GM23338 (cell line): Measurements from ENCODE around the gene KLHL26. TPM values are rescaled to one million over a fixed set of nuclear protein-coding genes. Genes with fewer than 3 reads are reported as not detected.

Experiments
- ATAC-seq: fragments of 200-7000 bp; cut with Tn5 transposase; 3 replicates; pipeline ENCODE4 v1.9.1; 2020
- DNase-seq: peaks from one replicate; pipeline ENCODE4 v3.0.0-alpha.2; 2015; ENCODE audit warnings: low spot score
- H2AFZ ChIP-seq: fragments of 200-600 bp; sonication (generic); 2 replicates; pipeline ENCODE4 v1.8.0; 2016; ENCODE audit warnings: antibody characterized with exemption, mild to moderate bottlenecking, moderate library complexity
- H3F3A ChIP-seq: fragments of 200-600 bp; sonication (generic); replicated peaks from 2 replicates; pipeline ENCODE4 v1.8.0; 2017; ENCODE audit warnings: antibody characterized with exemption, mixed run types, low read depth
- H3K27ac ChIP-seq: fragments of 200-600 bp; sonication (generic); 2 replicates; pipeline ENCODE4 v1.6.1; 2016; ENCODE audit warnings: low read depth
- H3K27me3 ChIP-seq: fragments of 200-600 bp; sonication (generic); 2 replicates; pipeline ENCODE4 v1.8.0; 2016; ENCODE audit warnings: mild to moderate bottlenecking, mixed run types, moderate library complexity; ENCODE audit not compliant: insufficient read depth
- H3K36me3 ChIP-seq: fragments of 200-600 bp; sonication (generic); 2 replicates; pipeline ENCODE4 v1.8.0; 2016; ENCODE audit warnings: mild to moderate bottlenecking; ENCODE audit not compliant: insufficient read depth
- H3K4me1 ChIP-seq: fragments of 200-600 bp; sonication (generic); 2 replicates; pipeline ENCODE4 v1.8.0; 2016; ENCODE audit warnings: mild to moderate bottlenecking, moderate library complexity; ENCODE audit not compliant: insufficient read depth
- H3K4me2 ChIP-seq: fragments of 200-600 bp; sonication (generic); 2 replicates; pipeline ENCODE4 v1.7.1; 2017; ENCODE audit warnings: mixed run types
- H3K4me3 ChIP-seq: fragments of 200-600 bp; sonication (generic); 2 replicates; pipeline ENCODE4 v1.6.1; 2016; ENCODE audit warnings: mixed run types
- H3K79me2 ChIP-seq: fragments of 200-600 bp; sonication (generic); replicated peaks from 2 replicates; pipeline ENCODE4 v1.8.0; 2017; ENCODE audit warnings: mild to moderate bottlenecking; ENCODE audit not compliant: insufficient read depth
- H3K9me2 ChIP-seq: fragments of 200-600 bp; sonication (generic); 2 replicates; pipeline ENCODE4 v1.8.0; 2017; ENCODE audit not compliant: insufficient read depth
- H4K20me1 ChIP-seq: fragments of 200-600 bp; sonication (generic); replicated peaks from 2 replicates; pipeline ENCODE4 v1.8.0; 2017; ENCODE audit warnings: mild to moderate bottlenecking; ENCODE audit not compliant: insufficient read depth
- H3K27ac Mint-ChIP-seq: 2 replicates; pipeline ENCODE4 v1.8.0; 2020; ENCODE audit warnings: inconsistent platforms, mild to moderate bottlenecking, moderate library complexity, mixed read lengths
- H3K27me3 Mint-ChIP-seq: 3 replicates; pipeline ENCODE4 v1.8.0; 2022; ENCODE audit warnings: low read depth, mild to moderate bottlenecking, moderate library complexity, mixed read lengths, inconsistent platforms; ENCODE audit not compliant: insufficient read depth, poor library complexity
- H3K36me3 Mint-ChIP-seq: 3 replicates; pipeline ENCODE4 v1.8.0; 2021; ENCODE audit warnings: low read depth, mild to moderate bottlenecking, inconsistent platforms, moderate library complexity, mixed read lengths
- H3K4me1 Mint-ChIP-seq: 3 replicates; pipeline ENCODE4 v1.8.0; 2020; ENCODE audit warnings: mild to moderate bottlenecking, inconsistent platforms, mixed read lengths
- H3K4me3 Mint-ChIP-seq: 3 replicates; pipeline ENCODE4 v1.8.0; 2021; ENCODE audit warnings: moderate library complexity, mild to moderate bottlenecking, inconsistent platforms, mixed read lengths
- H3K9me3 Mint-ChIP-seq: 3 replicates; pipeline ENCODE4 v1.8.0; 2020; ENCODE audit warnings: moderate library complexity, mild to moderate bottlenecking, inconsistent platforms, mixed read lengths
- EZH2 ChIP-seq: fragments of 200-600 bp; sonication (generic); IDR thresholded peaks from one replicate; pipeline ENCODE4 v1.8.0; 2017; ENCODE audit warnings: antibody characterized with exemption, mild to moderate bottlenecking, low read depth; ENCODE audit not compliant: unreplicated experiment
- ZNF114 ChIP-seq: fragments of 250-450 bp; sonication (Bioruptor Pico); IDR thresholded peaks from 2 replicates; pipeline ENCODE4 v1.5.0; 2020; ENCODE audit warnings: mild to moderate bottlenecking, moderate library complexity
- polyA plus RNA-seq: library from polyadenylated mRNA; unstranded; fragments of >200 nt; fragmentation: Nextera tagmentation; extraction: Ambion mirVana; gene quantifications from 2 replicates; pipeline ENCODE4 v1.2.1, GENCODE V29; 2016
- total RNA-seq: library from RNA; depleted of rRNA; stranded (reverse); fragments of >200 nt; shearing (Covaris generic); gene quantifications from 2 replicates; pipeline ENCODE4 v1.2.3, GENCODE V29; 2014
- TF ChIP-seq, protein P1 (sequence below): IDR thresholded peaks from one replicate; pipeline ENCODE4 v1.6.1; 2018; ENCODE audit warnings: antibody characterized with exemption; ENCODE audit not compliant: unreplicated experiment
- TF ChIP-seq, protein P2 (sequence below), 2 experiments: fragments of 200-600 bp in 1 of 2; sonication (generic) in 1 of 2; conservative IDR thresholded peaks; 2 replicates each; pipeline versions ENCODE4 v1.5.1 to v1.6.1; 2016 to 2017; ENCODE audit warnings: antibody characterized with exemption in 2 of 2, low read depth in 2 of 2, mild to moderate bottlenecking in 2 of 2, moderate library complexity in 1 of 2

KLHL26 gene
- total and polyA plus RNA-seq, 2 experiments from 2014 or later: 3.6 to 11.2 TPM

DNA sequence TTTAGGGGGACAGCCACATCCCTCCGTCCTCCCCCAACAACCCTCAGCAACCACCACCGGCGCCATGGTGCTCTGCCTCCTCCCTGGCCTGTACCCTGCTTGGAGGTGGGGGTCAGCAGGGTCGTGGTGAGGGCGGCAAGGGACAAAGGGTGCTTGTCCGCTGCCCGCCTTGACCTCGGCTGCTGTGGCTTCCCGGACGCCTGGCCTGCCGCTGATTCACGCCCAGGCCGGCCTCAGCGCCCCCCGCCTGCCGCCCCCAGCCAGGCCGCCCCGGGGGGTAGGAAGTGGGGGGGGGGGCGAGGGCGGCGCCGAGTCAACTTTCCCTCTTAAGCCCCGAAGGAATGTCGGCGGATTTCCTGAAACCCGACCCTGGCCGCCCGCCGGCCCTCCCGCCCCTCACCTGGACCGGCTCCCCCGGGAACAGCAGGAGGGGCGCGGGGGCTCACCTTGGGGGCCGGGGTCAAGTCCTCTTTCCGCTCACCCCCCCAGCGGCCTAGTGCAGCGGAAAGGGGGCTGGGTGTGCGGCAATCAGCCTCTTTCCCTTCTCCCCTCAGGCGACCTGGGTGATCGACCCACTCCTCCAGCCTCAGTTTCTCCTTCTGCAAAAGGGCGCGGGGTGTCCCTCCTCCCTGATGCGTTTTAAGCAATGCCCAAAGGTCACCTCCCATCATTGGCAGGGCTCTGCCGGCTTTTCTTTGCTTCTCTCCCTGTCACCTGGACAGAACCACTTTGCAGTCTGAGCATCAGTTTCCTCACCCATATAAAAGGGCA, 26.1 kb upstream of the KLHL26 start (continued):
- TF ChIP-seq, protein P1, sequence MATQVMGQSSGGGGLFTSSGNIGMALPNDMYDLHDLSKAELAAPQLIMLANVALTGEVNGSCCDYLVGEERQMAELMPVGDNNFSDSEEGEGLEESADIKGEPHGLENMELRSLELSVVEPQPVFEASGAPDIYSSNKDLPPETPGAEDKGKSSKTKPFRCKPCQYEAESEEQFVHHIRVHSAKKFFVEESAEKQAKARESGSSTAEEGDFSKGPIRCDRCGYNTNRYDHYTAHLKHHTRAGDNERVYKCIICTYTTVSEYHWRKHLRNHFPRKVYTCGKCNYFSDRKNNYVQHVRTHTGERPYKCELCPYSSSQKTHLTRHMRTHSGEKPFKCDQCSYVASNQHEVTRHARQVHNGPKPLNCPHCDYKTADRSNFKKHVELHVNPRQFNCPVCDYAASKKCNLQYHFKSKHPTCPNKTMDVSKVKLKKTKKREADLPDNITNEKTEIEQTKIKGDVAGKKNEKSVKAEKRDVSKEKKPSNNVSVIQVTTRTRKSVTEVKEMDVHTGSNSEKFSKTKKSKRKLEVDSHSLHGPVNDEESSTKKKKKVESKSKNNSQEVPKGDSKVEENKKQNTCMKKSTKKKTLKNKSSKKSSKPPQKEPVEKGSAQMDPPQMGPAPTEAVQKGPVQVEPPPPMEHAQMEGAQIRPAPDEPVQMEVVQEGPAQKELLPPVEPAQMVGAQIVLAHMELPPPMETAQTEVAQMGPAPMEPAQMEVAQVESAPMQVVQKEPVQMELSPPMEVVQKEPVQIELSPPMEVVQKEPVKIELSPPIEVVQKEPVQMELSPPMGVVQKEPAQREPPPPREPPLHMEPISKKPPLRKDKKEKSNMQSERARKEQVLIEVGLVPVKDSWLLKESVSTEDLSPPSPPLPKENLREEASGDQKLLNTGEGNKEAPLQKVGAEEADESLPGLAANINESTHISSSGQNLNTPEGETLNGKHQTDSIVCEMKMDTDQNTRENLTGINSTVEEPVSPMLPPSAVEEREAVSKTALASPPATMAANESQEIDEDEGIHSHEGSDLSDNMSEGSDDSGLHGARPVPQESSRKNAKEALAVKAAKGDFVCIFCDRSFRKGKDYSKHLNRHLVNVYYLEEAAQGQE: no peak
- TF ChIP-seq, protein P2, sequence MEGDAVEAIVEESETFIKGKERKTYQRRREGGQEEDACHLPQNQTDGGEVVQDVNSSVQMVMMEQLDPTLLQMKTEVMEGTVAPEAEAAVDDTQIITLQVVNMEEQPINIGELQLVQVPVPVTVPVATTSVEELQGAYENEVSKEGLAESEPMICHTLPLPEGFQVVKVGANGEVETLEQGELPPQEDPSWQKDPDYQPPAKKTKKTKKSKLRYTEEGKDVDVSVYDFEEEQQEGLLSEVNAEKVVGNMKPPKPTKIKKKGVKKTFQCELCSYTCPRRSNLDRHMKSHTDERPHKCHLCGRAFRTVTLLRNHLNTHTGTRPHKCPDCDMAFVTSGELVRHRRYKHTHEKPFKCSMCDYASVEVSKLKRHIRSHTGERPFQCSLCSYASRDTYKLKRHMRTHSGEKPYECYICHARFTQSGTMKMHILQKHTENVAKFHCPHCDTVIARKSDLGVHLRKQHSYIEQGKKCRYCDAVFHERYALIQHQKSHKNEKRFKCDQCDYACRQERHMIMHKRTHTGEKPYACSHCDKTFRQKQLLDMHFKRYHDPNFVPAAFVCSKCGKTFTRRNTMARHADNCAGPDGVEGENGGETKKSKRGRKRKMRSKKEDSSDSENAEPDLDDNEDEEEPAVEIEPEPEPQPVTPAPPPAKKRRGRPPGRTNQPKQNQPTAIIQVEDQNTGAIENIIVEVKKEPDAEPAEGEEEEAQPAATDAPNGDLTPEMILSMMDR (conservative IDR thresholded peaks at IDR 0.05; ENCODE audit: low read depth in 2 of 2): no peak

DNA sequence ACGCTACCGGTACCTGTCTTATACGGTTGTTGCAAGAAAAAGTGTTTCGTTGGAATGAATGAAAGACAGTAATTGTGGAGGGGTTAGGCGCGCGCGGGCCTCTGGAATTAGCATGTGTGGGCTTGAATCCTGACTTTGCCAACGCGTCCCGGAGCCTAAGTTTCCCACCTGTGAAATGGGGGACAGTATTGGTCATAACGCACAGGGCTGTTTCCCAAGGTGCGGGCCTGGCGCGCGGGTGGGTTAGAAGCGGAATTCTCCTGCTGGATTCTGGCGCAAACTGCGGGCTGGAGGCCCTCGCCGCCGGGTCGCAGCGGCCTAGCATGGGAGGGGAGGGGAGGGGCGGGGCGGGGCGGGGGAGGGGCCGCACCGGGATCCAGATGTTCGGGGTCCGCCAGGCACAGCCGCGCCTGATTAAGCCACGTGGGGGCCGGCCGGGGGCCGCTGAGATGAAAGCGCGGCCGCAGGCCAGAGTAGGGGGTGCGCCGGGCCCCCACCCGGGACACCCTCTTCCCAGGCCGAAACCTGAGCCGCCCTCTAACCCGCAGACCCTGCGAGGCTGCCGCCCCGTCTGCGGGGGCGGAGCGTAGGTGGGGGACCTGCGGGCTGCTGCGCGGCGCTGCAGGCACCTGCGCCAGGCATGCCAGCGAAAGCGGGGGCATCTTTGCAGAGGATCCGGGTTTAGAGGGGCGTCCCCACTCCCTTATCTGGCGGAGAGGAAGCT, 25.3 kb upstream of the KLHL26 start:
- peaks cover 39% of the 10 kb centered on the region for H3K4me1 Mint-ChIP-seq
- peaks cover 86% of the 10 kb centered on the region for H3K27me3 Mint-ChIP-seq
- DNase-seq: peak; percentile 76
- ATAC-seq: peak; percentile 60
- Histone ChIP-seq H3F3A (peaks cover 25% of the 10 kb centered on the region), H3K9me2 (no peaks in the 10 kb centered on the region), H3K27me3 (peaks cover 94% of the 10 kb centered on the region), H3K4me3 (peak overlapping the region; percentile 76), H3K36me3 (no peaks in the 10 kb centered on the region), H3K79me2 (no peaks in the 10 kb centered on the region), H3K4me1 (peaks cover 53% of the 10 kb centered on the region), H3K4me2 (peak overlapping the region; percentile 94), H3K27ac (no peak overlapping the region), H4K20me1 (no peaks in the 10 kb centered on the region), H2AFZ (0 out of 2 replicates have a peak overlapping the region, but pooled peaks have one; percentile 72)
- TF ChIP-seq ZNF114 (CRISPR knock-in tag): no peak
- TF ChIP-seq EZH2: peak; percentile 82
- H3K27ac Mint-ChIP-seq: no peak overlapping the region
- no peaks in the 10 kb centered on the region for H3K9me3 Mint-ChIP-seq
- H3K4me3 Mint-ChIP-seq: peak overlapping the region; percentile 80
- peaks cover 2% of the 10 kb centered on the region; the same call in 1 of the 3 replicates for H3K36me3 Mint-ChIP-seq
